ENCODE measurements around the gene SMNDC1.
"Not testable (repeated sequence)": the region's sequence is repeated elsewhere in the genome, so short reads cannot be mapped to it uniquely, and the experiment has no call there.

Gene SMNDC1

DNA sequence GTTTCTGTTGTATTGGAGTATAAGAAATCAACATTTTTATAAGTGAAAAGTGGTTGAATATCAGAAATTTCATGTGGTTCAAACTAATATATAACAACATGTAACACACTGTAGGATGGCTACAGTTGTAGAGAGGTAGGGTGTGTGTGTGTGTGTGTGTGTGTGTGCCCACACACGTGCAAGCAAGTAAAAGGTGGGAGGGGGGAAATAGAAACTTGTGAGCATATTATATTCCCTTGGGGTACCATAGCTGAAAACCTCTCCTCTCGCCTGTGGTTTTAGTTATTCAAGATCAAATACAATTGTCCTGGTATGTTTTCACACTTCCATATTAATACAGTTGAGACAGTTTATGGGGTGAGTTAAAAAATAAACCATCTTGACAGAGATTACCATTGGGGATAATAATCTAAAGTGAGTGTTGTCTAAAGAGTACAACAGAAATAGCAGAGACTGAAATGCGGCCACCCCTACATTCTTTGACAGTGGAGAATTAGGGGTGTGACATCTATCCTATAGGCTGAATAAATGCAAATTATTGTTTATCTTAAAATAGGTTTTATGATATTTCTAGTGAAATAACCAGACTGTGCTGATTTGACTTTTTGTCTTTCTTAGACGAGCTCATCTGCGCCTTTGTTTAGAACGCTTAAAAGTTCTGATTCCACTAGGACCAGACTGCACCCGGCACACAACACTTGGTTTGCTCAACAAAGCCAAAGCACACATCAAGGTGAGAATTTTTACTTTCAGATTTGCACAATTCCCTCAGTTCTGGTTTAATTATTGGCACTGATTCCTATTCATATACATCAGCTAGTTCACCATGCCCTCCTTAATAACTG, 25.9 kb downstream of the SMNDC1 start:
- DNase-seq = no peak

- DNase-seq = no peak
Observed at GRCh38 chr10:110277591-110277990, 27.1 kb downstream of the SMNDC1 start.

- no peak for DNase-seq
Observed at GRCh38 chr10:110276603-110277002, 28.1 kb downstream of the SMNDC1 start.

GRCh38 chr10:110275128-110275729, 29.5 kb downstream of the SMNDC1 start:
- peak; percentile 43 to 75 for DNase-seq

DNA sequence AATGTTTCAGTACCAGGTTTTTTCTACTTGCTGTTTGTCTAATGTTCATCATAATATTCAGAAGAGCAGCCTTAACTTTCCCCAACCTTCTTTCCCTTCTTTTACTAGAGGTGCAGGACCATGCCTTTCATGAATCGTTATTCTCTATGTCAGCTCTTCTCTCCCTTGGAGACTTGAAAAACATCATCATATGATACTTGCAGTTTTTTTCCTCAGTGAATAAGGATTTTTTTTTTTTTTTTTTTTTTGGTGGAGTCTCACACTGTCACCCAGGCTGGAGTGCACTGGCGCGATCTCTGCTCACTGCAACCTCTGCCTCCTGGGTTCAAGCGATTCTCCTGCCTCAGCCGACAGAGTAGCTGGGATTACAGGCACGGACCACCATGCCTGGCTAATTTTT, 30.1 kb downstream of the SMNDC1 start:
- no peak for DNase-seq

DNA sequence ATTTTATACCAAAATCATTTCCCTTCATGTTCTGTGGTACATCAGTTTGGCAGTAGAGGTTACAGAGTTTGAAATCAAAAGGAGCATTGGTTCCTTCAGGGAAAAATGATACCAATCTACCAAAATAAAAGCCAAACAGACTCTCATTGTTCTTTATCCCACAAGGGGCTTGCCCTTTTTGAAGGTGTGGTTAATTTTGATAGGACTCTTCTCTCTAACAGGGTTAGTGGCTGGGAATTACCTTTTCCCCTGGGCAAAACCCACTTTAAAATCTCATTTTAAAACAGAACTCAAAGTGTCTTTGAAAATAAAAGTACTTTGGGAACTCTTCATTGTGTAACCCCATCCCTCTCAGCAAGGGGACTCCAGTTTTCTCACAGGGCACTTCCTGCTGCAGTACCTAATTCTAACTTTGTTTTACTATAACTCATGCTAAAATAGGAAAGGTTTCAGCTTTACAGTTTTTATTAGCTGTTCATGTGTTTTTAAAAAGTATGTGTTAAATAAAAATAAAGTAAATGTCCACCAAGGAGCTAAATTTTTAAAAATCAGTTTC, 30.6 kb downstream of the SMNDC1 start:
- DNase-seq = no peak

- no peak for DNase-seq
Observed at GRCh38 chr10:110273474-110273873, 31.2 kb downstream of the SMNDC1 start.

DNA sequence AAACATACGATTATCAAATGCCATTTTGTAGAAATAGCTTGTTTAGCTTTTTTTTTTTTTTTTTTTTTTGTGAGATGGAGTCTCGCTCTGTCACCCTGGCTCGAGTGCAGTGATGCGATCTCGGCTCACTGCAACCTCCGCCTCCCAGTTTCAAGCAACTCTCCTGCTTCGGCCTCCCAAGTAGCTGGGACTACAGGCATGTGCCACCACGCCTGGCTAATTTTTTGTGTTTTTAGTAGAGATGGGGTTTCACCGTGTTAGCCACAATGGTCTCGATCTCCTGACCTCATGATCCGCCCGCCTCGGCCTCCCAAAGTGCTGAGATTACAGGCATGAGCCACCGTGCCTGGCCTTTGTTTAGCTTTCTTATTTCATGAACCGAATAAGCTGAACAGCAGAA, 31.7 kb downstream of the SMNDC1 start:
- DNase-seq = not testable (repeated sequence)

DNA sequence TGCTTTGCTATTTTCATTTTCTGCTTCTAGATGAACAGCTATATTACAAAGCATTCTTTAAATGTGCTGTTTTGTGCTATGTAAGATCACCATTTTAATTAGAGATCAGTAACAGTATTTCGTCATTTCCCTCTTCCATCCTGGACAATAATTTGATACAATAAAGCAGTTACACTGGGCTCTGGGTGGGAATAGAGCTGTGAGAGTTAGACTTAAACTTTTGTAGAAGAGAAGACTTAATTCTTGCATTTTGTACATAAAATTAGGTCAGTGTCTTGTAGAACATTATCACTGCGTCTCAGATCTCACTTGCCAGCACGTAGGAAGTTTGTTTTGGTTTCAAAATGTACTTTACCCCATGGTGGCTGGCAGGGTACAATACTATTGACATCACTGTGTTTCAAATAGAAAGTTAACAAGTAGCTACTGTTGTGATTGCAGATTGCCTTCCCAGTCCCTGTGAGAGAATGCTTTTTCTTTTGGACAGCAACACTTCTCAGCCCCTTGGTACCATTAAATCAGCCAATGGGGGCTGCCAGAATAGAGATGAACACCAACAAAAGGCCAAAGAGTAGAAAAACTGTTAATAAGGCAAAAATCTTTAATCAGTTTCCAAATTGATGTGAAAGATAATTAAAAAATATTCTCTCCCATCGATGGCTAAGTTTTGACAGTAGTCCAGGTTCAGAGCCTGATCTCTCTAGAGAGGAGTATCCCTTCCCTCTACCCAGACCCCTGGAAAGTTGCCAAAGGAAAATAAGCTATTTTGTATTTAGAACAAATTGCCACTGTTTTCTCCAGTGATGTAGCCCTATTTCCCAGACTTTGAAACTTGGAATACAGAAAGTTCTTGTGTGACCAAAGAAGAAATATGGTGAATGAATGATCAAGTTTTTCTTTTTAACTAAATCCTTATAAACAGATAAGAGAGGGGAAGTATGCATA, 35.1 kb downstream of the SMNDC1 start:
- DNase-seq = no peak

DNA sequence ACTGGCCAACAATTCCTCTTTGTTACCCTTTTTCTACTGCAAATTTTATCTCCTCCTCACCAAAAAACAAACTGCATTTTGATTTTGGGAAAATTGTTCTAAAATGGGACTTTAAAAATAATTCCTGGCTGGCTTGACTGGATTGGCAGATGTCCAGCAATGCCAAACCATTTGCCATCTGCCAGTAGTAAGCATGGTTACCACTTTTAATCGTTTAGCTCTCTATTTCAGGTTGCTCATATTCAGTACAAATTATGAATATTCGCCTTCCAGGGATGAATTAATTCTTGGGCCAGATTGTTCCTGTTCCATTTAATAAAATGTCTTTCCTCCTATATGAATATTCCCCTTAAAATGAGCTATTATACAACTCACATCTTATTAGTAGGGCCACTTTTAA, 35.7 kb downstream of the SMNDC1 start:
- peak in 1 of 2 experiments; percentile 30 for DNase-seq

GRCh38 chr10:110268442-110268841, 36.3 kb downstream of the SMNDC1 start:
- DNase-seq = no peak

GRCh38 chr10:110267276-110267675, 37.4 kb downstream of the SMNDC1 start:
- DNase-seq = no peak

DNA sequence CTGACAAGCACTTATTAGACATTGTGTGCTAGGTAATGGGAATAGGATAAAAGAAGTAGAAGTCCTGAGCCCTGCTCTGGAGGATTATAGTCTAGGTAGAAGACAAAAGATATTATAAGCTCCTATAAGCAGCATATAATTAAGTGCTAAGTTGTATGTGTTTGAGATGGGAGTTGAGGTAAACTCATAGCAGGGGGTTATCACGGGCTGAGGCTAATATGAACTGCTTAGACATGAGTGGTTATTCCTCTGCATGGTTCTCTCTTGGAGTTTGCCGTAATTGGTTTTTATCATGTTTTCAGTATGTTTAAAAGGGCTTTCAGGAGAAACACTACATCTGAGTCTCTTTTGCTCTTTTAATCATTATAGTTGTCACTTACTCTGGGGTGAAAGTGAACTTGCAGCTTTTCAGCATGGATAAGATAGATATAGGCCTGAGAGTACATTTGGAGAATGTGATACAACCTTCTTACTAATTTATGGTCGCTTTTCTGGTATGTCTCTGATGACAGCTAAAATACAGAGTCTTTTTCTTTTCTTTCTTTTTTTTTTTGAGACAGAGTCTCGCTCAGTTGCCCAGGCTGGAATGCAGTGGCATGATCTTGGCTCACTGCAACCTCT, 39.0 kb downstream of the SMNDC1 start:
- no peak for DNase-seq

DNA sequence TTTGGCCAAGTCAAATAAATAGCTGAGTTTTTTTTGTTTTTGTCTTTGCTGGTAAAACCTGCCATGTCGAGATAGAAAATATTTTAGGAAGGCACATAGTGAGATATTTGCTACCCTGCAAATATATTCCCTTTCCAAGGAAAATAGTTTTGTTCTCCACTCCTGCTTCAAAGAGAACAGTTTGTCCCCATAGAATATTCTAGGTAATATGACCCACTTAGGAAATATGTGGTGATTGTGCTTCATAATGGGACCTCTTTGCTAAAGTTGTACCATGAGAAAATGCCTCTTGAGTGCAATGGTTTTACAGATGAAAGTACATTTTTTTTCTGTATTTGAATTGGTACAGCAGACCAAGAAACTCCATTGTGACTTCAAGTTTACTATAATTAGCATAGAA, 41.6 kb downstream of the SMNDC1 start:
- no peak for DNase-seq

DNA sequence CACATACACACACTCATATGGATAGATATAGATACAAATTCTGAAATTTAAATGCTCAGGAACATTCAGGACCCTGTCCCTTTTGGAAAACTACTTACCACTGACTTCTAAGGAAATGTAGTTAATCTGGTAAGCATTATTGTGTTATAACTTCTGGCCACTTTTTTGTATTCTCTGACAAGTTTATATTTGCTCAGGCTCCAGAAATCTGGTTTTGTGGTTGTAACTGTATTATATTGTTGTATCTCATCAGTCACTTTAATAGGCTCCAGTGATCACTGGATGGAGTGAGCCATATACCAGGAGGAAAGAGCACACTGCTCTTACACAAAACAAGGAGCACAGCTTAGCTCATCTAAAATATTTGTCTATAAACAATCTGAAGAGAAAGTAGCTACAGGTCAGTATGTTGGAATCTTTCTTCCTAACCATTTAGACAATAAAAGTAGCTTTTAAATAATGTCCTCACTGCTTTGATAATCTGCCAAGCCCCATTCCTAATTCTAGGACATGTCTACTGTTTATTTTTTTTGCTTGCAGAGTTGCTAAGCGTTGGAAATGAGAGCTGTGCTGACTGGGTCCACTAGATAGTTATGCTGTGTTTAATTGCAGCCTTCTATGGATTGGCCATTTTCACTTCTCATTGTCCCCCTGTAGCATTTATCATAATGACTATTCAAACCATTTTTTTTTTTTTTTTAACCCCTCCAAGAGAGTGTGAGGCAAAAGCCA, 43.8 kb downstream of the SMNDC1 start:
- DNase-seq = no peak

DNA sequence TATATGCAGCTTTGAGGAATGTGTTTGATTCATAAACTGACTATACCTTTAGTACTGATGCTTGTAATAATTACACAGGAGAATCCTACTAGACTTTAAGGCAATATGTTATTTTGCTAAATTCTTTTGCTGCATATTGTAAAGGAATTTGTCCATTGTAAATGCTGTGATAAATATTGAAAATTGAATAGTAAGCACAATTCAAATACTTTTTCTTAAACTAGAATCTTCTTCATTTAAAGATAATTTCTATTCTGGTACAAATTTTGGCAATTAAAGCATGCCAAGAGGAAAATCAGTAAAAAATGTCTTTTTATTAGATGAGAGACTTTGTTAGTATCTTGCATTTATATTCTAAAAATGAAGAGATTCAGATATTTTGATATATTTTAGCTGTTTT, 45.4 kb downstream of the SMNDC1 start:
- no peak for DNase-seq

DNA sequence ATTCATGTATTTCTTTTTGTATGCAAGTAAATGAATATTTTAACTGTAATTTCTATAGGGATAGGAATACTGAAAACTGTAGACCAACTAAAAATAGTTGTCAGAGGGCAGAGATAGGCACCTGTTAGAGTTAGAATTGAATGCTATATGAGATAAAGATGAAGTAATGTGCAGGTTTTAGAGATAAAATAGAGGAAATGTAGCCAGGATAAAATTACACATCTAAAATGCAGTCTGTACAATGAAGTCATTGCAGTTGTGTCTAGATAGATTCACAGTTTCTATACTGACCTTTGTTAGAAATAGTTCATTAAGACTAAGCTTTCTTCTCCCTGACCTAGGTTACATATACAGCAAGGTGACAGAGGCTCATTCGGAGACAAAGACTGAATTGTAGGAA, 46.2 kb downstream of the SMNDC1 start:
- DNase-seq = no peak

DNA sequence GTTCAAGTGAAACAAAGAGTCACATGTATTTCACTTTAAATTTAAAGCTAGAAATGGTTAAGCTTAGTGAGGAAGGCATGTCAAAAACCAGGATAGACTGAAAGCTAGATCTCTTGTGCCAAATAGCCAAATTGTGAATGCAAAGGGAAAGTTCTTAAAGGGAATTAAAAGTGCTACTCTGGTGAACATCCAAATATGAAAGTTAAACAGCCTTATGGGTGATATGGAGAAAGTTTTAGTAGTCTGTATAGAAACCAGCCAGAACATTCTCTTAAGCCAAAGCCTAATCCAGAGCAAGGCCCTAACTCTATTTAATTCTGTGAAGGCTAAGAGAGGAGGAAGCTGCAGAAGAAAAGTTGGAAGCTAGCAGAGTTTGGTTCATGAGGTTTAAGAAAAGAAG, 50.3 kb downstream of the SMNDC1 start:
- no peak for DNase-seq

- no peak for DNase-seq
Observed at GRCh38 chr10:110252151-110252550, 52.6 kb downstream of the SMNDC1 start.

- not testable (repeated sequence) for DNase-seq
Observed at GRCh38 chr10:110251392-110251791, 53.3 kb downstream of the SMNDC1 start.

DNA sequence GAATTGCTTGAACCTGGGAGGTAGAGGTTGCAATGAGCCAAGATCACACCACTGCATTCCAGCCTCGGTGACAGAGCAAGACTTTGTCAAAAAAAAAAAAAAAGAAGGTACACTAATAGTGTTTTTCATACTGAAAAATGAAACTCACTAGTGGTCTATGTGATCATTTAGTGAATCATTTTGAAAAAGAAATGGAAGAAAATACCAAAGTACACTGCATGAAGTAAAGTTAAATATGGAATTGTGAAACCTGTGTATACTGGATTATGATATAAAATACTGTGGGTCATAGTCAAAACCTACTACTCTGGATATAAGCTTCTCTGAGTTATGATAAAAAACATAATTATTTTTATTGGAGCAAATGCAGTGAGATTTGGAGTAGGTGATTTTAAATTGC, 55.2 kb downstream of the SMNDC1 start:
- DNase-seq = not testable (repeated sequence)

- not testable (repeated sequence) for DNase-seq
Observed at GRCh38 chr10:110247833-110248232, 56.9 kb downstream of the SMNDC1 start.

Data from cerebellar nuclear complex (tissue), 1 donor.